IPS DF 6.9 (cell line): ENCODE data around the gene LRRC56.
"Not testable (repeated sequence)": the region's sequence is repeated elsewhere in the genome, so short reads cannot be mapped to it uniquely, and the experiment has no call there.

Source experiments
- DNase-seq: peaks from one replicate; pipeline ENCODE4 v3.0.0-alpha.2; 2013; ENCODE audit warnings: low read depth, low spot score
- H3K27ac ChIP-seq: one replicate; pipeline ENCODE4 v1.5.1; 2013; ENCODE audit warnings: low read length, control low read depth
- H3K27me3 ChIP-seq: 2 replicates; pipeline ENCODE4 v1.6.1; 2013; ENCODE audit warnings: mild to moderate bottlenecking, low read length; ENCODE audit not compliant: control insufficient read depth, insufficient read depth
- H3K36me3 ChIP-seq: 2 replicates; pipeline ENCODE4 v1.6.1; 2013; ENCODE audit warnings: low read length; ENCODE audit not compliant: control insufficient read depth, insufficient read depth
- H3K4me1 ChIP-seq: 2 replicates; pipeline ENCODE4 v1.6.1; 2013; ENCODE audit warnings: low read length; ENCODE audit not compliant: control insufficient read depth, insufficient read depth
- H3K4me3 ChIP-seq: 2 replicates; pipeline ENCODE4 v1.5.1; 2013; ENCODE audit warnings: mild to moderate bottlenecking, low read length
- H3K9me3 ChIP-seq: 2 replicates; pipeline ENCODE4 v1.6.1; 2013; ENCODE audit warnings: low read length, inconsistent platforms; ENCODE audit not compliant: control insufficient read depth, insufficient read depth
- WGBS: extraction: QIAGEN DNeasy Blood & Tissue Kit; methylation state at CpG from one replicate; pipeline ENCODE4 v1.1.7; 2013; ENCODE audit warnings: mixed read lengths, missing lambda C conversion rate; ENCODE audit not compliant: insufficient read length, insufficient coverage; 5-methylcytosine and 5-hydroxymethylcytosine counted together

The LRRC56 gene

GRCh38 chr11:568306-569157 lies 31.2 kb downstream of the LRRC56 start:
- WGBS, result no CpG with 5 or more reads among the region's 123 CpGs
- no peak overlapping the region for H3K27ac ChIP-seq

GRCh38 chr11:569158-569885 lies 32.0 kb downstream of the LRRC56 start:
- Histone ChIP-seq H3K4me1 (peaks cover 15% of the 10 kb centered on the region), H3K4me3 (peak overlapping the region; percentile 74; the same call in 1 of the 2 replicates), H3K9me3 (no peaks in the 10 kb centered on the region), H3K27ac (no peak overlapping the region), H3K36me3 (no peaks in the 10 kb centered on the region), H3K27me3 (no peaks in the 10 kb centered on the region)
- no CpG with 5 or more reads among the region's 36 CpGs for WGBS
- no peak for DNase-seq

More at GRCh38 chr11:568306-569157, 31.2 kb downstream of the LRRC56 start:
- Histone ChIP-seq H3K36me3 (no peaks in the 10 kb centered on the region), H3K27me3 (no peaks in the 10 kb centered on the region), H3K4me3 (peak overlapping the region; percentile 74; the same call in 1 of the 2 replicates), H3K9me3 (no peaks in the 10 kb centered on the region), H3K4me1 (peaks cover 15% of the 10 kb centered on the region)
- no peak for DNase-seq

- DNase-seq, result no peak
- Histone ChIP-seq H3K36me3 (no peaks in the 10 kb centered on the region), H3K4me1 (peaks cover 14% of the 10 kb centered on the region), H3K4me3 (no peak overlapping the region), H3K27ac (no peak overlapping the region), H3K27me3 (peaks cover 5% of the 10 kb centered on the region; the same call in 1 of the 2 replicates), H3K9me3 (no peaks in the 10 kb centered on the region)
- WGBS, result no CpG with 5 or more reads among the region's 8 CpGs
Observed at GRCh38 chr11:571802-572185, 34.5 kb downstream of the LRRC56 start.

- H3K4me3 ChIP-seq, result no peak overlapping the region
- WGBS, result no CpG with 5 or more reads among the region's 16 CpGs
- no peak overlapping the region for H3K27ac ChIP-seq
- H3K4me1 ChIP-seq, result peaks cover 14% of the 10 kb centered on the region
- DNase-seq, result no peak
- no peaks in the 10 kb centered on the region for H3K36me3 ChIP-seq
- H3K9me3 ChIP-seq, result no peaks in the 10 kb centered on the region
- peaks cover 5% of the 10 kb centered on the region; the same call in 1 of the 2 replicates for H3K27me3 ChIP-seq
Observed at GRCh38 chr11:573146-573759, 35.9 kb downstream of the LRRC56 start.

- H3K27ac ChIP-seq, DNase-seq, H3K36me3 ChIP-seq, H3K27me3 ChIP-seq, H3K4me3 ChIP-seq, H3K9me3 ChIP-seq: not testable (repeated sequence)
- no CpG with 5 or more reads among the region's 14 CpGs for WGBS
- peaks cover 14% of the 10 kb centered on the region for H3K4me1 ChIP-seq
Observed at GRCh38 chr11:574031-574570, 36.8 kb downstream of the LRRC56 start.

- H3K27ac ChIP-seq, result no peak overlapping the region
- peaks cover 5% of the 10 kb centered on the region; the same call in 1 of the 2 replicates for H3K27me3 ChIP-seq
Observed at GRCh38 chr11:574632-575312, 37.4 kb downstream of the LRRC56 start.

GRCh38 chr11:575313-575995 lies 38.1 kb downstream of the LRRC56 start:
- no CpG with 5 or more reads among the region's 81 CpGs for WGBS
- DNase-seq, result no peak
- peaks cover 5% of the 10 kb centered on the region; the same call in 1 of the 2 replicates for H3K27me3 ChIP-seq
- H3K9me3 ChIP-seq, result no peaks in the 10 kb centered on the region
- H3K4me1 ChIP-seq, result peaks cover 14% of the 10 kb centered on the region
- no peak overlapping the region for H3K27ac ChIP-seq
- H3K36me3 ChIP-seq, result no peaks in the 10 kb centered on the region
- peak overlapping the region; percentile 80 for H3K4me3 ChIP-seq

More at GRCh38 chr11:574632-575312, 37.4 kb downstream of the LRRC56 start:
- Histone ChIP-seq H3K4me3 (peak overlapping the region; percentile 80; the same call in 1 of the 2 replicates), H3K9me3 (no peaks in the 10 kb centered on the region), H3K36me3 (no peaks in the 10 kb centered on the region), H3K4me1 (peaks cover 14% of the 10 kb centered on the region)
- WGBS, result no CpG with 5 or more reads among the region's 25 CpGs
- DNase-seq, result no peak

GRCh38 chr11:575996-576768 lies 38.9 kb downstream of the LRRC56 start, which contains the start of gene PHRF1:
Gene PHRF1, plus strand, starts transcription at chr11:576470. Its CDS starts 5,043 bp downstream, at chr11:581513.
- Histone ChIP-seq H3K4me1 (peaks cover 12% of the 10 kb centered on the region), H3K9me3 (no peaks in the 10 kb centered on the region), H3K27ac (no peak within 1 kb of the TSS), H3K36me3 (no peaks in the 10 kb centered on the region), H3K27me3 (peaks cover 5% of the 10 kb centered on the region; the same call in 1 of the 2 replicates), H3K4me3 (peak within 1 kb of the TSS; percentile 100)
- DNase-seq, result no peak
- no CpG with 5 or more reads among the region's 99 CpGs for WGBS
